SK-N-SH treated with all-trans-retinoic acid at 6 μM for 48 hours (cell line): ENCODE measurements around the gene ADORA1.
A peak's percentile ranks its signal among the peaks of the same experiment; 100 is the strongest.

Source experiments
- ATAC-seq: fragments of 200-7000 bp; cut with Tn5 transposase; 3 replicates; pipeline ENCODE4 v1.9.1; 2020; ENCODE audit warnings: mild to moderate bottlenecking, moderate library complexity
- ARNTL ChIP-seq: fragments of 450-650 bp; formaldehyde crosslinking; IDR thresholded peaks from 2 replicates; pipeline ENCODE4 v1.5.0; 2020; ENCODE audit warnings: low read depth, mild to moderate bottlenecking, moderate library complexity, borderline replicate concordance
- BACH2 ChIP-seq: fragments of 250-450 bp; sonication (Bioruptor Pico); IDR thresholded peaks from 2 replicates; pipeline ENCODE4 v1.9.0; 2021; ENCODE audit warnings: mild to moderate bottlenecking, borderline replicate concordance
- CREB5 ChIP-seq: fragments of 250-450 bp; sonication (Bioruptor Pico); IDR thresholded peaks from 2 replicates; pipeline ENCODE4 v1.5.1; 2020; ENCODE audit warnings: low read depth, mild to moderate bottlenecking, moderate library complexity
- CSDC2 ChIP-seq: fragments of 250-450 bp; sonication (Bioruptor Pico); IDR thresholded peaks from 2 replicates; pipeline ENCODE4 v1.5.0; 2020; ENCODE audit warnings: mild to moderate bottlenecking, moderate library complexity
- CSRNP3 ChIP-seq: fragments of 250-450 bp; sonication (Bioruptor Pico); IDR thresholded peaks from 2 replicates; pipeline ENCODE4 v1.5.1; 2021; ENCODE audit warnings: mild to moderate bottlenecking, moderate library complexity
- ESRRG ChIP-seq: fragments of 250-450 bp; sonication (Bioruptor Pico); IDR thresholded peaks from 2 replicates; pipeline ENCODE4 v1.6.1; 2021; ENCODE audit warnings: mild to moderate bottlenecking
- GLIS3 ChIP-seq: fragments of 250-450 bp; sonication (Bioruptor Pico); IDR thresholded peaks from 2 replicates; pipeline ENCODE4 v1.5.0; 2020; ENCODE audit warnings: mild to moderate bottlenecking, moderate library complexity
- ISL1 ChIP-seq: fragments of 250-450 bp; sonication (Bioruptor Pico); IDR thresholded peaks from 2 replicates; pipeline ENCODE4 v2.1.2; 2022; ENCODE audit warnings: mild to moderate bottlenecking, moderate library complexity
- OSR1 ChIP-seq: fragments of 250-450 bp; sonication (Bioruptor Pico); IDR thresholded peaks from 2 replicates; pipeline ENCODE4 v1.8.0; 2022; ENCODE audit warnings: moderate library complexity, mild to moderate bottlenecking, inconsistent platforms
- PATZ1 ChIP-seq: fragments of 250-450 bp; sonication (Bioruptor Pico); IDR thresholded peaks from 2 replicates; pipeline ENCODE4 v1.8.0; 2020; ENCODE audit warnings: mild to moderate bottlenecking, moderate library complexity, borderline replicate concordance
- POU6F1 ChIP-seq: fragments of 250-450 bp; sonication (Bioruptor Pico); IDR thresholded peaks from 2 replicates; pipeline ENCODE4 v1.8.0; 2021; ENCODE audit warnings: low read depth, mild to moderate bottlenecking, moderate library complexity, borderline replicate concordance
- PPARA ChIP-seq: fragments of 250-450 bp; sonication (Bioruptor Pico); IDR thresholded peaks from 2 replicates; pipeline ENCODE4 v1.5.0; 2020; ENCODE audit warnings: mild to moderate bottlenecking, borderline replicate concordance
- RARB ChIP-seq: fragments of 250-450 bp; sonication (Bioruptor Pico); IDR thresholded peaks from 2 replicates; pipeline ENCODE4 v1.8.0; 2021; ENCODE audit warnings: mild to moderate bottlenecking, moderate library complexity
- TCF4 ChIP-seq: fragments of 250-450 bp; sonication (Bioruptor Pico); IDR thresholded peaks from 2 replicates; pipeline ENCODE4 v1.8.0; 2021; ENCODE audit warnings: mild to moderate bottlenecking, moderate library complexity, borderline replicate concordance
- TOX ChIP-seq: fragments of 250-450 bp; sonication (Bioruptor Pico); IDR thresholded peaks from 2 replicates; pipeline ENCODE4 v1.8.0; 2021; ENCODE audit warnings: mild to moderate bottlenecking, moderate library complexity, borderline replicate concordance
- TSHZ2 ChIP-seq: fragments of 250-450 bp; sonication (Bioruptor Pico); IDR thresholded peaks from 2 replicates; pipeline ENCODE4 v1.5.0; 2020; ENCODE audit warnings: mild to moderate bottlenecking, moderate library complexity
- ZC3H10 ChIP-seq: fragments of 250-450 bp; sonication (Bioruptor Pico); IDR thresholded peaks from 2 replicates; pipeline ENCODE4 v1.5.1; 2021; ENCODE audit warnings: mild to moderate bottlenecking, moderate library complexity
- ZFP3 ChIP-seq: fragments of 250-450 bp; sonication (Bioruptor Pico); IDR thresholded peaks from 2 replicates; pipeline ENCODE4 v1.5.0; 2020; ENCODE audit warnings: mild to moderate bottlenecking, moderate library complexity
- ZNF565 ChIP-seq: fragments of 450-650 bp; formaldehyde crosslinking; conservative IDR thresholded peaks from 2 replicates; pipeline ENCODE4 v1.5.0; 2020; ENCODE audit warnings: low read depth, mild to moderate bottlenecking, moderate library complexity
- ZNF70 ChIP-seq: fragments of 450-650 bp; formaldehyde crosslinking; IDR thresholded peaks from 2 replicates; pipeline ENCODE4 v1.5.0; 2020; ENCODE audit warnings: mild to moderate bottlenecking, moderate library complexity
- ZNF8 ChIP-seq: fragments of 450-650 bp; formaldehyde crosslinking; IDR thresholded peaks from 2 replicates; pipeline ENCODE4 v1.5.0; 2020; ENCODE audit warnings: mild to moderate bottlenecking, moderate library complexity

Gene ADORA1

GRCh38 chr1:203215573-203215972, 88.0 kb downstream of the ADORA1 start:
- ATAC-seq, result peak; percentile 5; the same call in 2 of the 3 replicates
- TF ChIP-seq CSRNP3, result no peak
- no peak for TF ChIP-seq CREB5
- no peak for TF ChIP-seq TSHZ2 (CRISPR knock-in tag)
- TF ChIP-seq PATZ1 (CRISPR knock-in tag), result no peak
- no peak for TF ChIP-seq ZNF70 (CRISPR knock-in tag)
- TF ChIP-seq CSDC2 (CRISPR knock-in tag), result no peak
- no peak for TF ChIP-seq RARB (CRISPR knock-in tag)
- TF ChIP-seq OSR1 (CRISPR knock-in tag), result no peak
- no peak for TF ChIP-seq ARNTL (CRISPR knock-in tag)
- no peak for TF ChIP-seq ZC3H10 (CRISPR knock-in tag)
- TF ChIP-seq BACH2 (CRISPR knock-in tag), result no peak
- no peak for TF ChIP-seq ISL1 (CRISPR knock-in tag)
- no peak for TF ChIP-seq GLIS3 (CRISPR knock-in tag)
- TF ChIP-seq ZNF565 (CRISPR knock-in tag), result no peak
- no peak for TF ChIP-seq ZFP3 (CRISPR knock-in tag)
- no peak for TF ChIP-seq POU6F1 (CRISPR knock-in tag)

GRCh38 chr1:203216274-203217138, 89.0 kb downstream of the ADORA1 start:
- ATAC-seq, result peak; percentile 94
- TF ChIP-seq GLIS3 (CRISPR knock-in tag) (no peak), CSRNP3 (no peak), PPARA (CRISPR knock-in tag) (no peak), ISL1 (CRISPR knock-in tag) (no peak), ESRRG (no peak), ZNF8 (CRISPR knock-in tag) (no peak), TCF4 (CRISPR knock-in tag) (no peak), TOX (CRISPR knock-in tag) (no peak)
